HepG2 (cell line): ENCODE results near the gene FBXO11. TPM values are rescaled to one million over a fixed set of nuclear protein-coding genes. Genes with fewer than 3 reads are reported as not detected.

Source experiments
- ARID4A ChIP-seq: sonication (generic); formaldehyde crosslinking; IDR thresholded peaks from 2 replicates; pipeline ENCODE4 v1.5.0; 2020; ENCODE audit warnings: mild to moderate bottlenecking, missing genetic modification reagents, borderline replicate concordance
- CERS6 ChIP-seq: sonication (generic); formaldehyde crosslinking; IDR thresholded peaks from 2 replicates; pipeline ENCODE4 v1.5.0; 2020; ENCODE audit warnings: missing genetic modification reagents
- GZF1 ChIP-seq: sonication (generic); formaldehyde crosslinking; IDR thresholded peaks from 2 replicates; pipeline ENCODE4 v1.5.1; 2020; ENCODE audit warnings: mild to moderate bottlenecking, missing genetic modification reagents
- HNF1B ChIP-seq: sonication (generic); formaldehyde crosslinking; IDR thresholded peaks from 2 replicates; pipeline ENCODE4 v1.5.1; 2020; ENCODE audit warnings: mild to moderate bottlenecking, moderate library complexity, missing genetic modification reagents
- KDM3A ChIP-seq: IDR thresholded peaks from 2 replicates; pipeline ENCODE4 v1.6.1; 2018; ENCODE audit warnings: low read depth, missing compliant biosample characterization
- LCORL ChIP-seq, 2 experiments: fragments of 450-650 bp in 1 of 2; sonication (generic) in 1 of 2; formaldehyde crosslinking in 1 of 2; IDR thresholded peaks; 2 replicates each; pipeline versions ENCODE4 v1.5.0 to v1.6.1; 2017 to 2020; ENCODE audit warnings: antibody characterized with exemption in 1 of 2, missing genetic modification reagents in 1 of 2
- PHB2 ChIP-seq: fragments of 450-650 bp; IDR thresholded peaks from 2 replicates; pipeline ENCODE4 v1.6.1; 2018; ENCODE audit not compliant: partially characterized antibody
- RXRB ChIP-seq: IDR thresholded peaks from 2 replicates; pipeline ENCODE4 v1.6.1; 2016; ENCODE audit warnings: borderline replicate concordance, missing genetic modification reagents, missing compliant biosample characterization
- USF2 ChIP-seq, 2 experiments: sonication (generic) in 1 of 2; formaldehyde crosslinking in 1 of 2; IDR thresholded peaks; 2 replicates each; pipeline versions ENCODE4 v1.5.1 to v1.6.1; 2011 to 2020; ENCODE audit warnings: borderline replicate concordance in 1 of 2, low read depth in 1 of 2, low read length in 1 of 2, mild to moderate bottlenecking in 1 of 2, missing genetic modification reagents in 1 of 2, moderate library complexity in 1 of 2
- ZNF383 ChIP-seq: sonication (generic); formaldehyde crosslinking; IDR thresholded peaks from 2 replicates; pipeline ENCODE4 v1.4.0; 2020; ENCODE audit warnings: missing genetic modification reagents, mild to moderate bottlenecking, borderline replicate concordance
- ZNF414 ChIP-seq: sonication (generic); formaldehyde crosslinking; IDR thresholded peaks from 2 replicates; pipeline ENCODE4 v1.5.0; 2020; ENCODE audit warnings: missing genetic modification reagents
- ZNF432 ChIP-seq: sonication (generic); formaldehyde crosslinking; IDR thresholded peaks from 2 replicates; pipeline ENCODE4 v1.5.0; 2020; ENCODE audit warnings: missing genetic modification reagents, mild to moderate bottlenecking, borderline replicate concordance
- ZNF460 ChIP-seq: sonication (generic); formaldehyde crosslinking; IDR thresholded peaks from 2 replicates; pipeline ENCODE4 v1.5.1; 2020; ENCODE audit warnings: missing genetic modification reagents, mild to moderate bottlenecking, borderline replicate concordance
- ZNF570 ChIP-seq: sonication (generic); formaldehyde crosslinking; IDR thresholded peaks from 2 replicates; pipeline ENCODE4 v1.4.0; 2020; ENCODE audit warnings: mild to moderate bottlenecking, missing genetic modification reagents, borderline replicate concordance
- ZNF737 ChIP-seq: sonication (generic); formaldehyde crosslinking; IDR thresholded peaks from 2 replicates; pipeline ENCODE4 v1.5.0; 2020; ENCODE audit warnings: missing genetic modification reagents, mild to moderate bottlenecking, borderline replicate concordance
- polyA plus RNA-seq, 8 experiments: library from polyadenylated mRNA; depleted of rRNA in 3 of 8; stranded (reverse) in 7 of 8; unstranded in 1 of 8; fragments of >200 nt; fragmentation: Illumina TruSeq in 4 of 8; extraction: Trizol in 4 of 8; gene quantifications; 2 replicates each; pipeline versions ENCODE4 v1.2.1 to v1.2.3, GENCODE V29; 2011 to 2016; ENCODE audit warnings: low read depth in 4 of 8, missing spikeins in 1 of 8, mixed read lengths in 1 of 8; ENCODE audit not compliant: insufficient read depth in 1 of 8
- total RNA-seq, 5 experiments: library from RNA; depleted of rRNA; stranded (reverse); fragments of >200 nt; fragmentation: Illumina TruSeq; extraction: Trizol; gene quantifications; 2 replicates each; pipeline ENCODE4 v1.2.3, GENCODE V29; 2016; ENCODE audit warnings: low read depth in 1 of 5

Gene FBXO11
- total and polyA plus RNA-seq, 2 of the 13 experiments (the other 11 are each of a cell fraction or from before 2014, with no cell fraction given): 27.9 to 47.6 TPM

- no peak for TF ChIP-seq ZNF432
- no peak for TF ChIP-seq CERS6 (CRISPR knock-in tag)
- TF ChIP-seq LCORL (IDR thresholded peaks at IDR 0.05): no peak
- no peak; the same call in 1 of the 2 replicates for TF ChIP-seq LCORL (CRISPR knock-in tag; IDR thresholded peaks at IDR 0.05)
- TF ChIP-seq ARID4A (CRISPR knock-in tag): no peak; the same call in 1 of the 2 replicates
- no peak for TF ChIP-seq PHB2
- TF ChIP-seq KDM3A (CRISPR knock-in tag): no peak
- no peak for TF ChIP-seq ZNF570 (CRISPR knock-in tag)
- no peak for TF ChIP-seq USF2 (IDR thresholded peaks at IDR 0.05; ENCODE audit: low read depth, low read length)
- TF ChIP-seq USF2 (CRISPR knock-in tag; IDR thresholded peaks at IDR 0.05; ENCODE audit: borderline replicate concordance): no peak
- TF ChIP-seq ZNF383 (CRISPR knock-in tag): 0 out of 2 replicates have a peak, but pooled peaks have one; percentile 53
- TF ChIP-seq ZNF414 (CRISPR knock-in tag): no peak
- TF ChIP-seq ZNF460 (CRISPR knock-in tag): no peak
- no peak for TF ChIP-seq RXRB
- TF ChIP-seq GZF1: no peak
- TF ChIP-seq HNF1B: no peak
- TF ChIP-seq ZNF737 (CRISPR knock-in tag): no peak
These were observed 122.6 kb downstream of the FBXO11 start (continued) for GRCh38 chr2:47783486-47784351.
